Occipital lobe (tissue), 2 donors: ENCODE results near the gene CPED1. TPM values are rescaled to one million over a fixed set of nuclear protein-coding genes. Genes with fewer than 3 reads are reported as not detected.
"Not testable (repeated sequence)": the region's sequence is repeated elsewhere in the genome, so short reads cannot be mapped to it uniquely, and the experiment has no call there.

Experiments used
- DNase-seq: peaks from one replicate; lab custom pipeline; 2025; lab: John Stamatoyannopoulos, UW
- total RNA-seq: library from RNA; depleted of rRNA; stranded (reverse); fragments of >200 nt; gene quantifications from one replicate; pipeline ENCODE4 v1.2.3, GENCODE V29; 2014

The CPED1 gene
- total RNA-seq, 1 donor from 2014 or later: 3.9 TPM

GRCh38 chr7:121069346-121070100 lies 81.0 kb downstream of the CPED1 start:
- DNase-seq: no peak

- DNase-seq: no peak
These were observed 82.6 kb downstream of the CPED1 start for GRCh38 chr7:121071132-121071531.

DNA sequence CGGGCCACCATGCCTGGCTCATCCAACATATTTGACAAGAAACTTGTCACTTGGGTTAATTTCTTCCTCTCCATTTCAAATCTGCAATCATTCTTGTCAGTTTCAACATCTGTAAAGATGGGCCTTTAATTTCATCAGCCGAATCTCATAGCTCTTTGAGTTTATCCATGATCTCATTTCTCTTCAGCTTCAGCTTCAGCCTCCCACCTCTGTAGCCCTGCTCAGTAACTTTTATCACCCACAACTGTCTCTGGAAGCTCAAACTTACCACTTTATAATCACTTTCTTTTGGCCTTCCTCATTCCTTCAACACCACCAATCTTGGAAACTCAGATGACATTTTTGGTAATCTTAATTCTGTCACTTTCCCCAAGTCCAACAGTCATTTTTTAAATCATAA lies 83.2 kb downstream of the CPED1 start:
- no peak for DNase-seq

GRCh38 chr7:121072826-121073225 lies 84.3 kb downstream of the CPED1 start:
- no peak for DNase-seq

GRCh38 chr7:121073463-121074099 lies 85.1 kb downstream of the CPED1 start:
- DNase-seq: no peak

DNA sequence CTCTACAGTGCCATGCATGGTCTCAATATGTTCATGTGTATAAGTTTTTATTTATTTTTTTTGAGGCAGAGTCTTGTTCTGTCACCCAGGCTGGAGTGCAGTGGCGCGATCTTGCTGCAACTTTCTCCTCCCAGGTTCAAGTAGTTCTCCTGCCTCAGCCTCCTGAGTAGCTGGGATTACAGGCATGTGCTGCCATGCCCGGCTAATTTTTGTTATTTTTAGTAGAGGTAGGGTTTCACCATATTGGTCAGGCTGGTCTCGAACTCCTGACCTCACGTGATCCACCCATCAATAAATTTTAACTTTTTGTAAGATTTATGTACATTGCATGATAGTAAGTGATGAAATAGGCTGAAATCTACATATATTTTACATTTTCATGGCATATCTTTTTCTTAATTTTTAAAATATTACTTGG lies 86.9 kb downstream of the CPED1 start:
- DNase-seq: not testable (repeated sequence)

DNA sequence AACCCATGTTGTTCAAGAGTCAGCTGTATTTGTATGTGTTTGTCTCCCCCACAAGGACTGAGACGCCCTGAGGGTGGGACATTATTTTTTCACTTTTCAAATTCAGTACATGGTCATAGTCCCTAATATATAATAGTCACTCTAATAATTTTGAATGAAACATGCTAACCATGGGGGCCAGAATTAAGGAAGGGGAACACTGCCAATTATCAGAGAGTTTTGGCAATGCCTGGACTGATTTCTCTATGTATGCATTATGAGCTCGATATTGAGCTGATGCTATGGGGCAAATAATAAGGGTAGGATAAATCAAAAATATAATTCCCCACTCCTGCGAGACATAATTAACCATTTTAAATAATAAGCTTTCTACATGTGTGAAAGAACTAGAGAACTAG lies 87.4 kb downstream of the CPED1 start:
- DNase-seq: no peak

DNA sequence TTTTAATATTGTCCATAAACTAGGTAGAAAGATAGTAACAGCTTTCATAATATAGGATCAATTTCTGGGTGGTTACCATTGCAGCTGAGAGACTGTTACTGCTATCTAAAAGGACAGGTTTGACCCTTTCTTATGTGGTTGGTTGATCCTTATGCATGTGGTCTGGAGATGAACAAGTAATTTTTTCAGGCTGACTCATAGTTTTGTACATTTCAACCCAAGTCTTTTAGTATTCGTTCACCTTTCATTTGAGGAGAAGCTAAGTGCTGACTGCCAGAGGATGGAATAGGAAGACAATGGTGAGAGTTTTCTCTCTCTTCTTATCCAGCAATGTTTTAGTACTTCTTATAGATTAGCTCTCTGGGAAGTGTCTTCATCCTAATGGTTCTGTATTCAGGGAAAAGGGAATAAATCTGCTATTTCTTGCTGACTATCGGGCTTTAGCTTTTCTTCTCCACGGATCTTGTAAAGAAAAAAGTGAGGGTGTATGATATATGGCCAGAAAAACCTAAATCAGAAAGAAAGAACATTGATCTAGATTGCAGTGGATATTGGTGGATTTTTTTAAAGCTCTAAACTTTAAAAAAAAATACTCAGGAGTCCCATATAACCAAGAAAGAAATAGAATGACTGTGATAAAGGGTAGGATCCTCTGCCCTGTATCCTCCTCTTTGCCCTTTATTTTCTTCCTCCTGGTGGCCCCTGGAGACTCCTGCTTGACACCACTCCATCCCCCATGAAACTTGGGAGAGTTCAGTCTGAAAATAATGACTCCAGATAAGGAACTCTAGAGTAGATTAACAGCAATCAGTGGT lies 88.0 kb downstream of the CPED1 start:
- DNase-seq: no peak

- DNase-seq: no peak
These were observed 88.7 kb downstream of the CPED1 start for GRCh38 chr7:121077165-121077630.

GRCh38 chr7:121078701-121079227 lies 90.3 kb downstream of the CPED1 start:
- DNase-seq: no peak

GRCh38 chr7:121079425-121080169 lies 91.1 kb downstream of the CPED1 start:
- DNase-seq: no peak

- DNase-seq: no peak
These were observed 91.9 kb downstream of the CPED1 start for GRCh38 chr7:121080257-121080912.

DNA sequence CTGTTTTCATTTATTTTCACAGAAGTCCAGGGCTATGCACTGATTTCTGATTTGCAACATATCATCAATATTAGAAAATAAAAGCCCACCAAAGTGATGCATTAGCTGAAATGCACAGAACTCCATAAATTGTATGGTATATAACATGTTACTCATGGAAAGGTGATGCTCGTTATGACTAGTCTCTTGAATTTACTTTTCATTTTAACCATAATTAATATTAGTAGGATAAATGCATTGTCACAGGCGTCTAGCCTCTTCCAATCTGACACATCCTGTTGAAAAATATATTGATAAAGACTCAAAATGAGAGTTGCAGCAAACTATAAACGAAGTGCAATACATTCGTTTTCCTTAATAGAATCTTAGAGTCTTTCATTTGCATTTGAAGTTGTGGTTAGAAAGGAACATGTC lies 92.4 kb downstream of the CPED1 start:
- DNase-seq: no peak

GRCh38 chr7:121081327-121081936 lies 92.9 kb downstream of the CPED1 start:
- no peak for DNase-seq

GRCh38 chr7:121082400-121083101 lies 94.0 kb downstream of the CPED1 start:
- no peak for DNase-seq

DNA sequence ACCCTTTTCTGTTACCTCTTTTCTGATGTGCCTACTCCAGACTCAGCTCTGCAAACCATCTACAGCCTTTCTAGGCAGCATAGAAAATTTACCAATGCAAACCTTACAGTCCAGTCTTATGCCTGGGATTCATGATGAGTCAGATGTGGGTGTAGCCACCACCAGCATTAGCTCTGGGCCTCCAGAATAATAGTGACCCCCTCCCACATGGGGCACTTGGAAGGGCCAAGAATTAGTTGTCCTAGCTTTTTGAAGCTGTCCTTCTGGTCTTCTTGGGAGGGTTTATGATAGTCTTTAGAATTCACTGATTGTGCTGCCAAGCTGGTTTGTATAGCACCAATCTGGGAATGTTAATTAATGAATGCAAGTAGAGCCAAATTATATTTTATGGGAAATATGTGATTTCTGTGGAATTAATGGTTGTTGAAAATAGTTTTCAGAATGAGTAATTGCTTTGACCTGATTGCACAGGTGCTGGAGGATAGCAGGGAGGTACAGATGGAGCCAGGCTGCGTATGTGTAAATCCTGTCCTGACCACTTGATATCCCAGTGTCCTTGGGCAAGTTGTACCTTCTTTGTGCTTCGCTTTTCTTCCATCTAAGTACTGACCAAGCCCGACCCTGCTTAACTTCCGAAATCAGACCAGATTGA lies 94.8 kb downstream of the CPED1 start:
- DNase-seq: no peak

DNA sequence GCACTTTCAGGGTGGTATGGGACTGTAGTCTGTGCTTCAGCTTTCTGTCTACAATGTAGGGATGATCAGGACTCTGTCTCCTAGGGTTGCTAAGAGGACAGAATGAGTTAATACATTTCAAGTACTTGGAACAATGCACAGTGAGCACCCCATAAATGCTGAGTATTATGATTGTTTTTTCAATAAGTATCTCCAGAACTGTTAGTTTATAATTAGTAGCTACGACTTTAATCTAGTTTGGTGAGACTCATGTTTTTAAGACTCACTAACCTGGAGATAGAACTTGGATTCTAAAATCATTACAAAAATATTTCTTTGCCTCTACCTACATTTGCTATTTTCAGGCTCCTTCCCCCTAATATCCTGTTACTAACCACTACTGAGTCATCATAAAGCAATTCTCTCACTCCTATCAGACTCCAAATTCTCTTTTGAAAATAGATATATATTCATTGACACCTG lies 95.3 kb downstream of the CPED1 start:
- DNase-seq: no peak

- DNase-seq: no peak
These were observed 95.7 kb downstream of the CPED1 start for GRCh38 chr7:121084256-121084655.
